Activated T-cell treated with anti-CD3 and anti-CD28 coated beads for 1 hour (primary cell): ENCODE measurements around the gene GPC6.

Experiments
- DNase-seq: peaks from one replicate; pipeline ENCODE4 v3.0.0-alpha.2; 2020; ENCODE audit warnings: low read depth

The GPC6 gene

GRCh38 chr13:93680329-93680728 lies 453.7 kb downstream of the GPC6 start:
- DNase-seq, result no peak

DNA sequence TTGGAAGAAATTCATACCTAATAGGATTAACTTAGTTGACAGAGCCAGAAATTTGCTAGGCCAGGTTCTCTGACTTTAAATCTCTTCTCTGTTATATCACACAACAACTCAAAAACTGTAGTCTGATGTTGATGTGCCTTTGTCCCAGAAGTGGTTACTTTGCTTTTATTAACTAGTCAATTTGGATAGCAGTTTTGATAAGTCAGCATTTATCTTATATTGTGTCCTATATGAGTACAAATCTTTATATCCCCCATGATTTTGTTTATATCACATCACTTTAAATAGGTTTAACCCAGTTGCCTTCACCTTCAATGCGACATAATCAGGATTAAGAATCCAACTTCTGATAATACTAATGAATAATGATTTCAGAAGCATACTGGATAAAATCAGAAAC lies 459.3 kb downstream of the GPC6 start:
- no peak for DNase-seq

- no peak for DNase-seq
These were observed 459.8 kb downstream of the GPC6 start for GRCh38 chr13:93686399-93686798.

- no peak for DNase-seq
These were observed 460.7 kb downstream of the GPC6 start for GRCh38 chr13:93687261-93687660.

GRCh38 chr13:93689333-93689732 lies 462.7 kb downstream of the GPC6 start:
- DNase-seq, result no peak

DNA sequence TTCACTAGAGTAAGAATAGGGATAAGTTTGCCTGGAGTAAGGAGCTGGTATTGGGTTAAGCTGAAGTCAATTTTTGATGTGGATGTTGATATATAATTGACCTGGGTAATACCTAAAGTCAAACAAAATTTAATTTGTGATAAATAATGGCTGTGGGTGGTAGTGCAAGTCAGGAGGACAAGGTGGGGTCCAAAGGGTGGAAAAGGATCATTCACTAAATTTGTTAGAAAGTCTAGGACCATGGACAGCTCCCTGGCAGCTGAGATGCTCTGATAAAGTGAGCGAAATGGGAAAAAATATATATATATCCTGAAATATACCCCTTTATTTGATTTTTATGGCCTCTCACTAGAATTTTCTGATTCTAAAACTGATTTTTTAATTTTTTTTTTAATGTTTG lies 463.5 kb downstream of the GPC6 start:
- DNase-seq, result no peak

GRCh38 chr13:93698016-93698613 lies 471.5 kb downstream of the GPC6 start:
- no peak for DNase-seq

GRCh38 chr13:93700115-93700514 lies 473.5 kb downstream of the GPC6 start:
- no peak for DNase-seq

DNA sequence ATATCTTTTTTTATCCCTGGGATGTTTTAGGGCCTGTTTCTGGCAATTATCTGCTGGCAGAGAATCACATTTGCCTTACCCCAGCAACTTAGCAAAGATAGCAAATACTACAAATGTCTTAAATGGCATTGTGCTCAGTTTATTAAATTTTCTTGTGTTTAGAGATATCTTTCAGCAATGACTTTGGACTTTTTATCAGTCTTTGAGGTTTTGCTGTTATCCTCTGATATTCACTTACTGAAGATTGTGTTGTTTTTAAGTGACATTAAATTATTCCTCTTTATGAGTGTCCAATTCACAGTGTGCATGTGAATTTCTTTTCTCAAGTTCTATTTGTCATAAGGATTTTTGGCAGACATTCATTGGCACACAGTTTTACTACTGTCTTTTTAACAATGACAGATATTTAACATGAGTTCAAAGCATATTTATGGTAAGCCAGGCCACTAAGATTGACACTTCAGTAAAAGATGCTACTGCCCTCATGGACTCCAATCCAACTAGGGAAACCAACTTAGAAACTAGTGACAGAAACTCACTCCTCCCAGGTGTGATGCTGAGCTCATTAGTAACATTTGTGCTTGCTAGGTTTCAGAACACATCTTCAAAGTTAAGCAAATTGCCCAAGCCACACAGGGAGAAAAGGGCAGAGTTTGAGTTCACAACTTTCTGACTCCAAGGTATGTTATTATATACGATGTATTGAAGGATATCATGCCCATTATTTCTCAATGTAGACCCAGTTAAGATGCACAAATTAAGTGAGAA lies 481.9 kb downstream of the GPC6 start:
- no peak for DNase-seq

- no peak for DNase-seq
These were observed 483.1 kb downstream of the GPC6 start for GRCh38 chr13:93709506-93710244.

DNA sequence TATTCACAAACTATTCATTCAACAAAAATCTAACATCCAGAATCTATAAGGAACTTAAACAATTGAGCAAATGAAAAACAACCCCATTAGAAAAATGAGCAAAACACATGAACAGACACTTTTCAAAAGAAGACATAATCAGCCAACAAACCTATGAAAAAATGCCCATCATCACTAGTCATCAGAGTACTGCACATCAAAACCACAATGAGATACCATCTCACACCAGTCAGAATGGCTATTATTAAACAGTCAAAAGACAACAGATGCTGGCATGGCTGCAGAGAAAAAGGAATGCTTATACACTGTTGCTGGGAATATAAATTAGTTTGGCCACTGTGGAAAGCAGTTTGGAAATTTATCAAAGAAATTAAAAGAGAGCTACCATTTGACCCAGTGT lies 487.6 kb downstream of the GPC6 start:
- DNase-seq, result no peak

DNA sequence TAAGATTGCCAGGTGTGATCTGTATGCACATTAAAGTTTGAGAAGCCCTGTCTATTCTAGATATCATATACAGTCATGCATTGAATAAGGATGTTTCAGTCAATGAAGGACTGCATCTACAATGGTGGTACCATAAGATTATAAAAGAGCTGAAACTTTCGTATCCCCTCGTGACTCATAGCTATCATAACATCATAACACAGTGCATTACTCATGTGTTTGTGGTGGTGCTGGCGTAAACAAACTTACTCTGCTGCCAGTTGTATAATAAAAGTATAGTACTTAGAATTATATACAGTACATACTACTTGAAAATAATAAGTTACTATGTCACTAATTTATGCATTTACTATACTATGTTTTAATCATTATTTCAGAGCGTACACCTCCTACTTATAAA lies 489.3 kb downstream of the GPC6 start:
- DNase-seq, result no peak

GRCh38 chr13:93716623-93717022 lies 490.0 kb downstream of the GPC6 start:
- DNase-seq, result no peak

DNA sequence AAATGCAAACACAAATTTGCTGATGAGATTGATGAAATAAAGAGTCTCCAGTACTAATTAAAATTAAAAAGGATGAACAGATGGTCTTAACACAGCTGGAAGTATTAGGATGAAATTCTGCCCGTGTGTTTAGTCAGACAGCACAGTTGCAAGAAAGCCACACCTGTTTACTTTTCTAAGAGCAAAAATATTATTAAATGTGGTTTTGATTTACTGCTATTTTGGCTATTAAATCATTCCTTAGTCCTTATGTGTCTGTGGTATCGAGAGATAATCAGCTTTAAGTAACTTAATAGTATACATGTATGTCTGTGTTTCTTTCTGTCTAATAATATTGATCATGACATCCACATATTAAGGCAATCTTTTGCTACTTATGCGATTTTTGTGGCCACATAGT lies 494.9 kb downstream of the GPC6 start:
- no peak for DNase-seq

GRCh38 chr13:93723316-93723715 lies 496.7 kb downstream of the GPC6 start:
- DNase-seq, result no peak

DNA sequence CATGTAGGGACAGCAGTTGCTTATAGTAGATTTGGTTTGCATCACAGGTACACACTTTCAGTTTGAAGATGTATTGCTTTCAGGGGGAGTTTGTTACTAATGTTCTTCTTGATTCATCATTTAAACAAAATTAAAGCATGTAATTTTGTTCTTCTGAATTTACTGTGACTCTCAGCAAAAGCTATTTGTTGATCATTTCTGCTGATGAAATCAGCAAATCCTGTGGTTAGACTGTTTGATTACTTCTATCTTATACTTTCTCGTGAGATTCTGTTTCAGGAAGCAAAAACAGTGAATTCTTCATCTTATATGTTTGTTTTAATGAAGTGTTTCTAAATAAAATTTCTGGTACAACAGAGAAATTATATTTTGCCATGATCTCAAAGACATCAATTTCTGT lies 497.6 kb downstream of the GPC6 start:
- no peak for DNase-seq

GRCh38 chr13:93726173-93726957 lies 499.8 kb downstream of the GPC6 start:
- no peak for DNase-seq

- no peak for DNase-seq
These were observed 500.9 kb downstream of the GPC6 start for GRCh38 chr13:93727211-93728141.

DNA sequence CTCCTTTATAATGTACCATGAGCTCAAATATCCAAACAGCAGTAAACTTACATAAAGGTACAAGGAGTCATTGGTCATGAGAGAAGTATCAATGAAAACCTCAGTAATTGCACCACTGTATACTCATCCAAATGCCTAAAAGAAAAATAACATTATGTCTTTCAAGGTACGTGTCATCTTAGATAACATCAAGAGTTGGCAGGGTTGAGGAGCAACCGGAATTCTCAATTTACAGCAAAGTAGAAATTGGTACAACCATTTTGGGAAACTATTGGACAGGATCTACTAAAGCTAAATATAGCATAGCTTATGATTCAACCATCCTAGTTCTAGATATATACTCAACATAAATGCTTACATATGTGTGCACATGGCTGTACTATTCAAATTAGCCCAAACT lies 502.8 kb downstream of the GPC6 start:
- DNase-seq, result no peak

- no peak for DNase-seq
These were observed 504.2 kb downstream of the GPC6 start for GRCh38 chr13:93730780-93731179.

DNA sequence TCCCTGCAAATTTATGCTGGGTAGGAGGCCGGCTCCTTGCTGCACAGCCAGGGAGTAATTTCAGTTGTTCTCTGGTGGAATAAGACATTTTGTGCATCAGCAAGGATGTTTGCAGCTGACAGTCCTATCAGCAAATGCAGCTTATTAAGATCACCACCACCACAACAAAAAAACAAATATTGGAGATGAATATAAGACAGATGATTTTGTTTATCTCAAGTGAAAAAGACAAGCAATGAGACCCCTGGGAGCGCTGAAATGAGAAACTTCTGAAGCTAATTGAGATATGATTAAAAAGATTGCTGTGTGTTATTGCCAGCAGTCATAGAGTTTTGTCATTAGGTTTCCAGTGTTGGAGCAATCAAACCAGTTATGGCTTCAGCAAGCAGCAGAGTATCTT lies 505.6 kb downstream of the GPC6 start:
- no peak for DNase-seq
